Activated CD8-positive, alpha-beta memory T cell treated with anti-CD3 and anti-CD28 coated beads for 24 hours (primary cell): Measurements from ENCODE around the gene SEC14L2.
A peak's percentile ranks its signal among the peaks of the same experiment; 100 is the strongest.

ENCODE experiments used
- DNase-seq: peaks from one replicate; pipeline ENCODE4 v3.0.0-alpha.2; 2020

The SEC14L2 gene

DNA sequence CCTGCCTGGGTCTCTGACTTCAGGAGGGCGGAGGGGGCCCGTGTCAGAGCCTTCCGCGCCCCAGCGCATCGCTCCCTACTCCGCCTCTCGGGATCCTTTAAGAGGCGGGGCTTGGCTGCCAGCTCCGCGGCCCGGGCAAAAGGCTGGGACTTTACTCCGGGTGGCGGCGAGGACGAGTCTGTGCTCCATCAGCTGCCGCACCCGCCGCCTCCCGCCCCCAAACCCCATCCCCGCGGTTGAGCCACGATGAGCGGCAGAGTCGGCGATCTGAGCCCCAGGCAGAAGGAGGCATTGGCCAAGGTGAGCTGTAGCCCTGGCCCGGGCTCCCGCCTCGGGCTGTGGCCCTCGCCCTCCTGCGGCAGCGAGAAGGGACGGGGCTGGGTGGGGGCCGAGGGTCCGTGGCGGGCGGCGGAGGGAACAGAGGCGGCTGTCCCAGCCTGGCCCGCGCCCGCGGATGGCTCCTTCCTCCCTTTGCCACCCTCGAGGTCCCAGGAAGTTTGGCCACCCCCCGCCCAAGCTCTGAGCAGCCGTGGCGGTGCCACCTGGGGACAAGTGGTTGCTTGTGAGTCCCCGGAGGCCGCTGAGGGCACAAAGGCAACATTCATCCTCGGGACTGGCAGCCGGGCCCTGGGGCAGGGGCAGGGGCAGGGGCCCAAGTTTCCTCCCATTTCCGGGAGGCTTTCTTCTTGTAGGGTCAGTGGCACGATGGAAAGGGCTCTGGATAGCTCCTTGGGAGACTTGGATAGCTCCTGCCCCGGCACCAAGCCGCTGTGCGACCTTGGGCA lies at the start of gene SEC14L2:
SEC14L2 (plus strand) TSS at position 148 of the 785 bp plus-strand sequence; CDS start at position 247, 99 bp downstream.
- DNase-seq = peak; percentile 83

DNA sequence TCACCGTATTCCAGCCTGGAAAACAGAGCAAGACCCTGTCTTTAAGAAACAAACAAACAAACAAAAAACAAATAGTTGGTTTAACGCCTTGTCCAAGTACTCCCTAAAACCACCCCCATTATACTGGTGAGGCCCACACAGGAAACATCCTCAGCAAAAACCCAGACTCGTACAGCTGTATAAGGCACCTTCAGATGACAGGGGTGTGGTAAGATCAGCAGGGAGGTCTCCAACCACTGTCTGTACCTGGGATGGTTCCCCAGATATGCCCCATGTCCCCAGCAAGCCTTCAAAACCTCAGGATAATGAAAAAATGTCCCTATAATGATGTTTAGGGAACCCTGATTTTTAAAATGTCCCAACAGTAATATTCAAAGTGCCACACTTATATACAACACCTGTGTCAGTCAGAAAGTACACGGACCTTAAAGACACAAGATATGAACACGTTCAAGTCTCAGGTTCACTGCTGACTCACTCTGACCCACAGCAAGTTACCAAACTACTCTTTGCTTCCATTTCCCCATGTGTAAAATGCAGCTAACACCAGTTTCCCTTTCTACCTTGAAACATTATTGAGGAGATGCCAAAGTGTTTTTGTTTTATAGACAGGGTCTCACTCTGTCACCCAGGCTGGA lies 49.4 kb upstream of the SEC14L2 start:
- no peak for DNase-seq

DNA sequence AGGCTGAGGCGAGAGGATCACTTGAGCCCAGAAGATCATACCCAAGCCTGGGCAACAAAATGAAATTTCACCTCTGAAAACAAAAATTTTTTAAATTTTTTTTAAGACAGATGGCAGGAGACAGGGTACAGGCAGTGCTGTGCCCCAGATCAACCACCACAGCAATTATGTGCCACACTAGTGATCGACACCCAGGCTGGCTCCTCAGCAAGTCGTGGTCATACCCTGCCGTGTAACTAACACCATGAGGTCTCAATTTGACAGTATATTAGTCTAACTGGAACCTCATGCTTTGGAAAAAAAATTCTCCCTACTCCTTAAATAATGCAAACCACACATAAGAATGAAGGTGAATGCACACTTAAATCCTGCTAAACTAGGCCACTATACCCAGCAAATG lies 48.4 kb upstream of the SEC14L2 start:
- DNase-seq = no peak

DNA sequence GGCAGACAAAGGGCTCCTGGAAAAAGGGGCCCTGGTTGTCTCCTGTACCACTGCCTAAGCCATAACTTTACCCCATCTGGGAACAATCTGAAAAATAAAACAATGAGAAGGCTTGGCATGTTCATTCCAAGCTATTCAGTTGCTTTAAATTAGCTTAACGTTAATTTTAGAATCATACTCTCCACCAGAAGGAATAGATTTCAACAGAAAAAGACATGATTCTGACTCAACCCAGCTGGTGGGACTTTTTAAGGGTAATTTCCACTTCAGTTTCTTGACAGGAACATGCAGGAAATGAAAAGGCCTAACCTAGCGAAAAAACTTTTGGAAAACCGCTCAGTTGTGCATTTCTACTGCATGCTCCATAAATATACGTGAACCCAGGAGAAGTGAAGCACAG lies 48.0 kb upstream of the SEC14L2 start:
- no peak for DNase-seq

DNA sequence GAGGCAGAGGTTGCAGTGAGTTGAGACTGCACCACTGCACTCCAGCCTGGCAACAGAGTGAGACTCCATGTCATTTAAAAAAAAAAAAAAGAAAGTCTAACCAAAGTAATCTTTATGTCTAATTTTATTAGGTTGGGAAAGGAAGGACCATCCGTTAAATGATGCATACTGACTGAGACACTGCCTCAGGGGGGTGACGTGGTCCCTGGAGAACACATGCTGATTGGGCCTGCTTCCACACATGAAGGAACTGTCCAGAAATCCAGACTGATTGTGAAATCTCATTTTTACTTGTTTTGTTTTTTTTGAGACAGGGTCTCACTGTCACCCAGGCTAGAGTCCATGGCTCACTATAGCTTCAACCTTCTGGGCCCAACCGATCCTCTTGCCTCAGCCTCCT lies 45.6 kb upstream of the SEC14L2 start:
- DNase-seq = no peak

DNA sequence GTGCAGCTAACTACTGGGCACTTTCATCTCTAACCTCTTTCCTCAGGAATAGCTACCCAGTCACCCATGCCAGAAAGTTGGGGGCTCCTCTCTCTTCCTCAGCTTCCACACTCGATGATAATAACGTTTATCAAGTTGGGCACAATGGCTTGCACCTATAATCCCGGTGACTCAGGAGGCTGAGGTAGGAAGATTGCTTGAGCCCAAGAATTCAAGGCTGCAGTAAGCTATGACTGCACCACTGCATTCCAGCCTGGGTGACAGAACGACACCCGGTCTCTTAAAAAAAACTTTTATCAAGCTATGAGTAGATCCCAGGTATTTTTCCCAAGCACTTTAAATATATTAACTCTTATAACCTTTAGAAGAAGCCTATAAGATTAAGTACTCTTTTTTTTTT lies 42.2 kb upstream of the SEC14L2 start:
- no peak for DNase-seq

DNA sequence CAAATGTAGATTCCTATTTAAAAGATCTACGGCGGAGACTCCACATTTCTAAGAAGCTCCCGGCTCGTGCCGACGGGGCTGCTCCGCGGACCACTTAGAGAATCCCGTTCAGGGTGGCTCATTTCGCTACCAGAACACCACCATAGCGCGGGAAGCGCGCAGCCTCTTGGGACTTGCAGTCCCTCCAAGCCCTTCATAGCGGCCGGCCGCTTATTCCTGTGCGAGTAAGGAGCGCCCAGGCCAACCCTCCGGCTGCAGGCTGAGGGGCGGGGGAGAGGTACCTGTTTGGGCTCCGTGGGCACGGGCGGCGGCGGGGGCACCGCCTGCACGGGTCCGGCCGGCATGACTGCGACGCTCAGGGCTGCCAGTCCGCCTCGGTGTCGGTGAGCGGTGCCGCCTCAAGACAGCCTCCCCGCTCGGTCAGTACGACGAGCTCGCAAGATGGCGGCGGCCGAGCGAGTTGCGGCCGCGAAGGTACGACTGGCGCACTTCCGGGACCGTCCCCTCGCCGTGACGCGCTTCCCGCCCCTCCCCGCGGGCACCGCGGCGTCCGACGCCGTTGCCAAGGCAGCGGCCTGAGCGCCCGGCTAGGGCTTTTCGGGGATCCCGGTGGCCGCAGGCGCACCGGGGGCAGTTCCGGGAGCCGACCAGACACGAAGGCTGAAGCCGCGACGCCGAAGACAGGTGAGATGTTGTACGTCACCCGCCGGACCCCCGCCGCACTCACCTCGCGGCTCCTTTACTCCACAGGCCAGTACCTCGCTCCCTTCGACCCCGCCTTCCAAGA lies 40.2 kb upstream of the SEC14L2 start, which contains the start of the genes CCDC157 and SF3A1:
CCDC157 (plus strand) TSS at position 559 of the 787 bp plus-strand sequence. CDS start 8,994 bp downstream, outside the sequence.
SF3A1 (minus strand) TSS at position 446 of the 787 bp plus-strand sequence; CDS start at position 344, 102 bp downstream.
- DNase-seq = peak; percentile 92

DNA sequence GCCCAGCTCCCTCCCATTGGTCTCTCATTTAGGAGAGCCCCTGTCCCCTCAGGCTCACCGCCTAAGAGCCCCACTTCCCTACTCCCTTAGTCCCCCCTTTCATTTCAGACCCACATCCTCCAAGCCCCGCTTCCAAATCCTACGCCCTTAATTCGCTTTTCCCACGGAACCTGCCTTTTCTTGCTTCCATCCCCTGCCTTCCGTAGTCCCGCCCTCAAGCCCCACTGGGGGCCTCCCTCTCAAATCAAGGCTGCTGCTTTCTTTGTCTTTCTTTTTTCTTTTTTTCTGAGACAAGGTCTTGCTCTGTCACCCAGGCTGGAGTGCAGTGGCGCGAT lies 39.6 kb upstream of the SEC14L2 start:
- no peak for DNase-seq

DNA sequence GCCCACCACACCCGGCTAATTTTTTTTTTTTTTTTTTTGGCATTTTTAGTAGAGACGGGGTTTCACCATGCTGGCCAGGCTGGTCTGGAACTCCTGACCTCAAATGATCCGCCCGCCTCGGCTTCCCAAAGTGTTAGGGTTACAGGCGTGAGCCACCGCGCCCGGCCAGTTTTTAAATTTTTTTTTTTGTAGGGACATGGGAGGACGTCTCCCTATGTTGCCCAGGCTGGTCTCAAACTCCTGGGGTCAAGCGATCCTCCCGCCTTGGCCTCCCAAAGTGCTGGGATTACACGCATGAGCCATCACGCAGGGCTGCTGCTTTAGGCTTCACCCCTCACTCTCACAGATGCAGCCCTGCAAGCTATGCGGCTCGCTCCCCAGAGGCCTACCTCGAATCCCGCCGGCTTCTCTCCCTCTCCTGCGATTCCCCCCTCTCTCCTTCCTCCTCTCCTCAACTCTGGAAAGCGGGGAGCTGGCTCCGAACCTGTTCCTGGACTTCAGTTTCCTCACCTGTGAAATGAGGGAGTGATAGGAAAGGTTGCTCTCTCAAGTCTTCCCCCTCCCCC lies 39.1 kb upstream of the SEC14L2 start:
- DNase-seq = no peak

DNA sequence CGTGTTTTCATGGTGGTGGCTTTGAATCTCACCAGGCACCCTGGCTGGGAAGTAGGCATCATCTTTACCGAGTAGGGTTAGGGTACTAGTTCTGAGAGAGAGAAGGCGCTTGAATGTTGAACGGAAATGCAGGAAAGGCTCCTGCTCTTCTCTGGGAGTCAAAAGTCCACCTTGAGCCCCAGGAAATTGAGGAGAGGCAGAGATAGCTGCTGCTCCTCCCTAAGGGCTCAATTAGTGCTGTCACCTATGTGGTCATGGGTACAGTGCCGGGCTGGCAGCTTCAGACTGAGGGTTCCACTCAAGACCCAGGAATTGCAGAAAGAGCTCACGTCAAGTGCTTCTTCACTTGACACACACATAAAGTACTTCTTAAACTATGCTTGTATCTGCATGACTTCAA lies 38.3 kb upstream of the SEC14L2 start:
- DNase-seq = no peak

DNA sequence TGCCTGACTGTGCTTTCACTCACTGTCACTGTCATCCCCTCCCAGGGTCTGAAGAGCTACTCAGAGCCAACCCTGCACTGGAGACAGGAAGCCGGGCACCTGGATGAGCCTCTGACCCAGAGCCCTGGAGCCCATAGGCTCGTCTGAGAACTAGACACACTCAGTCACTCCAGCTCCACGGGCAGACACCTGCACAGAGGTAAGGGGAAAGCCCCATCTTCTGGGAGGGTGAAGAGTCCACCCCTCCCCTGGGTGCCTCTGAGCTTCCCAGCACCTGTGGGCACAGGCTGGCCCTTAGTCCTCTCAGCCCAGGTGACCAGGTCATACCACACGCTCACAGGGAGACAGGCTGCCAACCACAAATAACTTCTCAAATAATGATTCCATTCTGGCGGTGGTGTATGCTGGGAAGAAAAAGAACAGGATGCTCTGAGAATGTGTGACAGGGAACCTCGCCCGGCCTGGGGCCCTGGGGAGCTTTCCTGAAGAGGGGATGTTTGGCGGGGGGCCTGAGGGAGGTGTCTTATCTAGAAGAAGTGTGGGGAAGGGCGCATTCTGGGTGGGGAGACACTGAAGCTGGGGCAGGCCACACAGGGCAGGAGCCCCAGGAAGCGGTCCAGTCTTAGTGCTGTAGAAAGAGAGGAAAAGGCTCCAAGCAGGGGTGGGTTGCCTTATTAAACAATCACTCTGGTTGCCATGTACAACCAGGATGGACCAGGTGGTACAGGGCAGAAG lies 34.7 kb upstream of the SEC14L2 start:
- no peak for DNase-seq

DNA sequence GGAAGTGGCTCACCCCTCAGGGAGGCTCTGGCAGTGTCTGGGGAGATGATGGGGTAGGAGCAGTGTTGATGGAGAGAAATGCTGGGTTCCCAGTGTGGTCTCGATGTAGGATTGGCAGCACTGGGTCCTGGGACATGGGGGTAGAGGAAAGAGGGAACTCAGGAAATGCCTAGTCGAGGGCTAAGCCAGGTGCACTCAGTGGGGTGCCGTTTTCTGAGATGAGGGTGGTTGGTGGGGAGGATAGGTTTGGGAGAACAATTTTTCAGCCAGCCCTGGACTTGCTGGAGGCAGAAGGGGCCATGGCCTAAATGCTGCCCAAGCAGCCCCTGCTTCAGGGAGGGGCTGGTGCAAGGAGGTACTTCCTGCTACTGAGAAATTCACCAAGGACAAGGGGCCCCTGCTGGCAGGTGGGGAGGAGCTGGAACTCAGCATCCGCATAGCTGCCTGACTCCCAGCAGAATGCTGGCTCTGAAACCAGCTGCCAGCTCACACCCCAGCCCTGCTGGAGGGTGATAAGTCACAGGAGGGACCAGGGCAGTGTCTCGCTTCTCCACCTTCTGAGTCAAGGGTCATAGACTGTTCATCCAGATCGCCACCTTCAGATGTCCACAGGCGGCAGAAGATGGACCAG lies 34.1 kb upstream of the SEC14L2 start:
- no peak for DNase-seq

DNA sequence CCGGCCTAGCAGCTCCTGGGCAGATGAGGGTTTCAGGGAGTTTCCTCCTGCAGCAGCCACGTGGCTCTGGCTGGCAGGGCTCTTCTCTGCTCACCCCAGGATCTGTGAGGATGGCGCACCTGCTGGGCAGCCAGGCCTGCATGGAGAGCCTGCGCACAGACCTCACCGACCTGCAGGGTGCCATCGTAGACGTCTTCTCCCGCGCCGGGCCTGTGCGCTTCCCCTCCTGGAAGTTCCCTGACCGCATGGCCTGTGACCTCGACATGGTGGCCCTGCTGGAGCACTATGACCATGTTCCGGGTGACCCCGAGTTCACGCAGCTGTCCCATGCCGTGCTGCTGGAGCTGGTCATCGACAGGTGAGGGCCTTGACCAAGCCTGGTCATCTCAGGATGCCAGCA lies 30.9 kb upstream of the SEC14L2 start:
- no peak for DNase-seq

DNA sequence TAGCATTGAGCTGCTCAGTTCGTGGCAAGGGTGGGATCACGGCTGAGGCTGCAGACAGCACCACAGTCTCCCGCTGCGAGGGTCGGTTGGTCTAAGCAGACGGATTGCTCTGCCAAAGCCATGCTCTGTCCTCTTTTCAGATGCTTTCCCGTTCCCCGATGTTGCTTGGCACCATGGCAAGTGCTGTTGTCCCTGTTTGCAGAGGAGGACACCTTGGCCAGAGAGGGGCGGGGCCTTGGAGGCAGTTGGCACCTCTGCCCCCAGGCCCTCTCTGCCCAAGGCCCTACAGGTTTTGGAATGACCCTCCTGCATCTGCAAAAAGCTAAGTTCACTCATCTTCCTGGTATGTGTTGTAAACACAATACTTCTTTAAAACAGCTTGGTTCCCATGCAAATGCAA lies 28.4 kb upstream of the SEC14L2 start:
- DNase-seq = no peak

DNA sequence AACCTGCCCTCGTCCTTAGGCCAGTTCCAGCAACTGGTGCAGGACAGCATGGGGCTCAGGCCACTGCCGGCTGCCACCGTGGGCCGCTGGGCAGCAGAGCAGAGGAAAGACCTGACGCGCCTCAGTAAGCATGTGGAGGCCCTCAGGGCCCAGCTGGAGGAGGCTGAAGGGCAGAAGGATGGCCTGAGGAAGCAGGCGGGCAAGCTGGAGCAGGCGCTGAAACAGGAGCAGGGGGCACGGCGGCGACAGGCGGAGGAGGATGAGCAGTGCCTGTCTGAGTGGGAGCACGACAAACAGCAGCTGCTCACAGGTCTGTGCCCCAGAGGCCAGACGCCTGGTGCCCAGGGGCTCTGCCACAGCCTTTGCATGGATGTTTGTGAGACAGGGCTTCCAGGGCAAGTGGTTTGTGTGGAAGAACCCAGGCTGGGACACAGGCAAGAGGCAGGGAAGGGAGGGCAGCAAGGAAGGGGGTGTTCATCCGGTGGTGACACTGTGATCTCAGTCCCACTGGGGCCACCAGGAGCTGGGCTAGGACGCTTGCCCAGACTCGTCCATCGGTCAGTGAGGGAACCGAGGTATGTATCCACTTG lies 26.1 kb upstream of the SEC14L2 start:
- no peak for DNase-seq

DNA sequence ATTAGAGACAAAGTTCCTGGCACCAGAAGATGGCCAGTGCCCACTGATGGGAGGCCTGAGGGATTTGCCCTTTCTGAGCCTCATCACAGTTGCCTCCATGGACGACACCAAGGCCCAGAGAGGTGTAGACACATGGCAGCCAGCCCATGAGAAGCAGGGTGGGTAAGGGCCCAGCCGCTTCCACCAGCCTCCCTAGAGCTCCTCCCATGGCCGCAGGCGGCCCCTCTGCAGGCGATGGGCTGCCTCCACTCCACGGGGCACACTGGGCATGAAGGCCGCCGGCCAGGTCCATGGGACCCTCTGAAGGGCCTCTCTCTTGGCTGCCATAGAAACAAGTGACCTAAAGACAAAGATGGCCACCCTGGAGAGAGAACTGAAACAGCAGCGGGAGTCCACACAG lies 25.5 kb upstream of the SEC14L2 start:
- DNase-seq = no peak

DNA sequence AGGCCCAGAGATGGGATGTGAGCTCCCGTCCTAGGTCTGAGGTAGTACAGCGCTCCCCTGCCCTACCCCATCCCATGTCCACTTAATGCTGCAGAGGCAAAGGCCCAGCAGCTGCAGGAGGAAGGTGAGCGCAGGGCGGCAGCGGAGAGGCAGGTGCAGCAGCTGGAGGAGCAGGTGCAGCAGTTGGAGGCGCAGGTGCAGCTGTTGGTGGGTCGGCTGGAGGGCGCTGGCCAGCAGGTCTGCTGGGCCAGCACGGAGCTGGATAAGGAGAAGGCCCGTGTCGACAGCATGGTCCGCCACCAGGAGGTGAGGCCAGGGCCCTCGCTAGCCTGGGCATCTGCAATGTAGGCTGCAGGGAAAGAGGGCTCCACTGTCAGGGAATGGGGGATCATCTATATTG lies 24.8 kb upstream of the SEC14L2 start:
- DNase-seq = no peak

DNA sequence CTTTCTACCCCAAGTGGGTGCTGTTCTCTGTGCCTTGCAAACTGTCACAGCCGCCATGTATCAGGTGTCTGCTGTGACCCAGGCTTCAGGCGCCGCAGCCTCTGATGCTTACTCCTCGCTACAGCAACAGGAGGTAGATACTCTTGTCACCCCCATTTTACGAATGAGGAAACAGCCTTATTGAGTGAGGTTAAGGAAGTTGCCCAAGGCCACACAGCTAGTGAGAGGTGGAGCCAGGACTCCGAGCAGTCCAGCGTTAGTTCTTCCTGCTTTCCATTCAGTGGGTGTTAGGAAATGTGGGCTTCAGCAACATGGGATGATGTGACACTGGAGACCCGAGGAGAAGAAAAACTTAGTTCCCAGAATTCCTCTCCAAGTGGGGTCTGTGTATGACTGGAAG lies 23.9 kb upstream of the SEC14L2 start:
- DNase-seq = no peak

DNA sequence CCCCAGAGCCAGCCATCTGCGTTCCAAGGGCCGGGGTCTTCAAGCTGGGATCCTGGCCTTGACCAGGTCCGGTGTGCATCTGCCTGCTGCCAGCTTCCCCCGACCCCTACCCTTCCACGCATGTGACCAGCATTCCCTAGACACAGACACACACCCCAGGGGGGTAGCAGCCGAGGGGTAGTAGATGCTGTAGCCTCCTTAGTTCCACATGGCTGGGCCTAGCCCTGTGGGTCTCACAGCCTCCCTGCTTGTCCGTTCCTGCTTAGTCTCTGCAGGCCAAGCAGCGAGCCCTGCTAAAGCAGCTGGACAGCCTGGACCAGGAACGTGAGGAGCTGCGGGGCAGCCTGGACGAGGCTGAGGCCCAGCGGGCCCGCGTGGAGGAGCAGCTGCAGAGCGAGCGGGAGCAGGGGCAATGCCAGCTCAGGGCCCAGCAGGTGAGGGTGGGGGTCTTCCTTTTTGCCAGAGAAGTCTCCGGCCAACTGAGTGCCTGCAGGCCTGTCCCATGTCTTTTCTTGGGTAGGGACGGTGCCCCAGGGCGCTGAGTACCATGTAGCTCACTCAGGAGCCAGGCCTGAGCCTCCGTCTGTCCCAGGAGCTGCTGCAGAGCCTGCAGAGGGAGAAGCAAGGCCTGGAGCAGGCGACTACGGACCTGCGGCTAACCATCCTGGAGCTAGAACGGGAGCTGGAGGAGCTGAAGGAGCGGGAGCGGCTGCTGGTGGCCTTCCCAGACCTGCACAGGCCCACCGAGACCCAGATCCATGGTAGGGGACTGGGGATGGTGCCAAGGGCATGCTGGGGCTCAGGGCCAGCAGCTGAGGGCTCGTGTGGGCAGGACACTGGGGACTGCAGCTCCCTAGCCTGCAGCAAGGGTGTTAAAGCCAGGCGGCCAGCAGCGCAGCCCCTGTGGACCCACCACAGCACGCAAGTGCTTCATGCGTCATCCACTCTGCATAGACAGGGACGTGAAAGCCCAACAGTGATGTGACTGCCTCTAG lies 23.2 kb upstream of the SEC14L2 start:
- DNase-seq = no peak

DNA sequence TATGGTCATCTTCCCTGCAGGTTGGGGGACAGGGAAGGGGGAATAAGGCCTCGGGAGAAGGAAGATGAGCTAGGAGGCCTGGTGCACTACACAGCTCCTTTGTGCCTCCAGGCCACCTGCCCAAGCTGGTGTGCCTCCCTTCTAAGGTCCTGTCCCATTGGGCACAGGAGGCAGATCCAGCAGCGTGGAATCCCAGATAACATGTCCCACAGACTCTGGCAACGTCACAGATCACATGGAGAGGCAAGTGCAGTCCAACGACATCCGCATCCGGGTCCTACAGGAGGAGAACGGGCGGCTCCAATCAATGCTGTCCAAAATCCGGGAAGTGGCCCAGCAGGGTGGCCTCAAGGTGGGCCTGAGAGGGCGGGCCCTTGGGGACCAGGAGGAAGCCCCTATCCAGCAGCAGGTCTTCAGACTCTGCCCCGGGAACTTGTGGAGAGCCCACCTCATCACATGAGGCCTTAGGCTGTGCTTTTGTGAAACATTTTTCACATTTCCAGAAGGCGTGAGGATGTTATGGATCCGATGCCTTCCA lies 21.4 kb upstream of the SEC14L2 start:
- DNase-seq = no peak
